BE2C (cell line): ENCODE data around the gene RGS19.
"Not testable (repeated sequence)": the region's sequence is repeated elsewhere in the genome, so short reads cannot be mapped to it uniquely, and the experiment has no call there.

ENCODE experiments used
- DNase-seq: peaks from one replicate; pipeline ENCODE4 v3.0.0-alpha.2; 2020
- H3K27me3 ChIP-seq: fragments of 250-450 bp; sonication (Bioruptor Pico); 2 replicates; pipeline ENCODE4 v1.5.1; 2020; ENCODE audit warnings: mild to moderate bottlenecking
- H3K36me3 ChIP-seq: fragments of 250-450 bp; sonication (Bioruptor Pico); 2 replicates; pipeline ENCODE4 v1.5.1; 2020; ENCODE audit warnings: mild to moderate bottlenecking
- H3K4me1 ChIP-seq: fragments of 250-450 bp; sonication (Bioruptor Pico); 2 replicates; pipeline ENCODE4 v1.5.1; 2020
- H3K4me3 ChIP-seq: 2 replicates; pipeline ENCODE4 v1.5.1; 2011; ENCODE audit warnings: low read depth, low read length
- H3K9me3 ChIP-seq: fragments of 250-450 bp; sonication (Bioruptor Pico); 2 replicates; pipeline ENCODE4 v1.5.1; 2020
- CTCF ChIP-seq: IDR thresholded peaks from 2 replicates; pipeline ENCODE4 v1.5.1; 2012; ENCODE audit warnings: mild to moderate bottlenecking, low read depth, low read length

RGS19 gene

GRCh38 chr20:64095455-64095854, 16.1 kb upstream of the RGS19 start:
- Histone ChIP-seq H3K4me3 (no peak overlapping the region), H3K4me1 (peaks cover 15% of the 10 kb centered on the region), H3K27me3 (no peaks in the 10 kb centered on the region), H3K36me3 (0 out of 2 replicates have a peak, but pooled peaks cover 7% of the 10 kb centered on the region), H3K9me3 (no peaks in the 10 kb centered on the region)
- TF ChIP-seq CTCF = no peak
- no peak for DNase-seq

GRCh38 chr20:64093013-64093503, 13.7 kb upstream of the RGS19 start:
- H3K9me3 ChIP-seq = no peaks in the 10 kb centered on the region
- no peak for TF ChIP-seq CTCF
- H3K4me1 ChIP-seq = peaks cover 15% of the 10 kb centered on the region
- no peaks in the 10 kb centered on the region; the same call in 1 of the 2 replicates for H3K27me3 ChIP-seq
- no peaks in the 10 kb centered on the region for H3K36me3 ChIP-seq
- peak overlapping the region; percentile 55 for H3K4me3 ChIP-seq
- DNase-seq = peak; percentile 41

- no peaks in the 10 kb centered on the region for H3K9me3 ChIP-seq
- DNase-seq = no peak
- H3K27me3 ChIP-seq = no peaks in the 10 kb centered on the region; the same call in 1 of the 2 replicates
- TF ChIP-seq CTCF = no peak
- H3K4me1 ChIP-seq = peaks cover 15% of the 10 kb centered on the region
- H3K4me3 ChIP-seq = peak overlapping the region; percentile 55
- no peaks in the 10 kb centered on the region for H3K36me3 ChIP-seq
Observed at GRCh38 chr20:64092258-64093012, 13.1 kb upstream of the RGS19 start.

- H3K4me1 ChIP-seq = peaks cover 15% of the 10 kb centered on the region
- TF ChIP-seq CTCF = no peak
- DNase-seq = peak; percentile 59
- H3K27me3 ChIP-seq = no peaks in the 10 kb centered on the region; the same call in 1 of the 2 replicates
- H3K36me3 ChIP-seq = no peaks in the 10 kb centered on the region
- H3K4me3 ChIP-seq = peak overlapping the region; percentile 55
- no peaks in the 10 kb centered on the region for H3K9me3 ChIP-seq
Observed at GRCh38 chr20:64091770-64092169, 12.5 kb upstream of the RGS19 start.

- H3K4me1 ChIP-seq = peaks cover 15% of the 10 kb centered on the region
- no peaks in the 10 kb centered on the region for H3K9me3 ChIP-seq
- H3K4me3 ChIP-seq = no peak overlapping the region
- no peaks in the 10 kb centered on the region; the same call in 1 of the 2 replicates for H3K27me3 ChIP-seq
- no peak for DNase-seq
- TF ChIP-seq CTCF = no peak
- no peaks in the 10 kb centered on the region for H3K36me3 ChIP-seq
Observed at GRCh38 chr20:64091340-64091739, 12.0 kb upstream of the RGS19 start.

GRCh38 chr20:64090165-64090564, 10.8 kb upstream of the RGS19 start:
- Histone ChIP-seq H3K4me3 (no peak overlapping the region), H3K9me3 (no peaks in the 10 kb centered on the region), H3K36me3 (no peaks in the 10 kb centered on the region), H3K4me1 (peaks cover 15% of the 10 kb centered on the region), H3K27me3 (no peaks in the 10 kb centered on the region; the same call in 1 of the 2 replicates)
- peak; percentile 61 for DNase-seq
- TF ChIP-seq CTCF = no peak

- not testable (repeated sequence) for H3K4me3 ChIP-seq, H3K27me3 ChIP-seq, H3K9me3 ChIP-seq, DNase-seq, H3K36me3 ChIP-seq
- H3K4me1 ChIP-seq = peaks cover 15% of the 10 kb centered on the region
Observed at GRCh38 chr20:64088586-64088985, 9.3 kb upstream of the RGS19 start.

- H3K27me3 ChIP-seq, H3K9me3 ChIP-seq, H3K36me3 ChIP-seq, DNase-seq, H3K4me3 ChIP-seq: not testable (repeated sequence)
- peaks cover 12% of the 10 kb centered on the region for H3K4me1 ChIP-seq
Observed at GRCh38 chr20:64087226-64087825, 8.0 kb upstream of the RGS19 start.
